NOMO-1 treated with dmso at 0.1 percent for 144 hours (cell line): ENCODE measurements around the gene MFAP4.
"Not testable (repeated sequence)": the region's sequence is repeated elsewhere in the genome, so short reads cannot be mapped to it uniquely, and the experiment has no call there.

Source experiments
- DNase-seq: peaks from one replicate; lab custom pipeline; 2025; ENCODE audit not compliant: unreplicated experiment; lab: John Stamatoyannopoulos, UW

Gene MFAP4

DNA sequence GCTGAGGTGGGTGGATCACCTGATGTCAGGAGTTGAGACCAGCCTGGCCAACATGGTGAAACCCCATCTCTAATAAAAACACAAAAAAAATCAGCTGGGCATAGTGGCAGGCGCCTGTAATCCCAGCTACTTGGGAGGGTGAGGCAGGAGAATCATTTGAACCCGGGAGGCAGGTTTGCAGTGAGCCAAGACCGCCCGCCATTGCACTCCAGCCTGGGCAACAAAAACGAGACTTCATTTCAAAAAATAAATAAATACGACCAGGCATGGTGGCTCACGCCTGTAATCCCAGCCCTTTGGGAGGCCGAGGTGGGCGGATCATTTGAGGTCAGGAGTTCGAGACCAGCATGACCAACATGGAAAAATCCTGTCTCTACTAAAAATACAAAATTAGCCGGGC, 33.6 kb downstream of the MFAP4 start:
- DNase-seq, result not testable (repeated sequence)

DNA sequence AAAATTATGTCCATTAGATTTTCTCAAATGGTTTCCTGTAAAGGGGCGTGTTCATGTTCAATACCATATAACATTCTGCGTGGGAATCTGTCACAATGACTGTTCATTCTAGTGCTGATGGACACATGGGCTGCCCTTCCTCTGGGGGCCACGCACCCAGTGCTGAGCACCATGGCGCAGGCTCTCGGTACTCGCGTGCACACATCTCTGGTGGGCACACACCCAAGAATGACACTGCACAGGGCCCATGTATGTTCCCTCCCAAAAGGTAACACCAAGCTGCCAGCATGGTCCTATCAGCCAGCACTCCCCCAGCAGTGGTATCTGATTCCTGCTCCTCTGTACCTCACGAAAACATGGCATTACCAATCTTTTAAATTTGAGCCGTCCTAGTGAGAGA, 38.2 kb downstream of the MFAP4 start:
- DNase-seq, result no peak

DNA sequence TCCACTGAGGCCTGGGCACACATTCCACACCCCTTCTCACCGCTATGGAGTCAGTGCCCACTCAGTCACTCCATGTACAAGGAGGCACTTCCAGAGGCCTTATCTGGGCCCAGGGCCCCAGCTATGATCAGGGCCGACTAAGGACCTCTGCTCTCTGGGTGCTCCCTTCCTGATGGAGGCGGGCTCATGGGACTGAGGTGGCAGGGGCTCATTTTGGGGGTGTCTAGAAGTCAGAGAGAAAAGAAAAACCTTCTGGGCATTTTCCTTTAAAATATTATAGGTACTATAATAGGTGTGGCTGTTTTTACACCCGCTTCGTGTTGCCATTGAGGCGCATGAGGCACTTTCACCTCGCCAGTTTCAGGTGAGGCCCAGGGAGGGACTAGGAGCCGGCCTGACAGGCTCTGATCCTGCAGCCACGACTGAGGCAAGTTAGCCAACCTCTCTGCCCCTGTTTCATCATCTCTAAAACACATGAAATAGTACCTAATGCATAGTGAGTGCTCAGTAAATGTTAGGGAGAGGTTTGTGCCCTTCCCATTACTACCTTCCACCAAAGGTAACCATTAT, 38.8 kb downstream of the MFAP4 start:
- DNase-seq, result no peak

DNA sequence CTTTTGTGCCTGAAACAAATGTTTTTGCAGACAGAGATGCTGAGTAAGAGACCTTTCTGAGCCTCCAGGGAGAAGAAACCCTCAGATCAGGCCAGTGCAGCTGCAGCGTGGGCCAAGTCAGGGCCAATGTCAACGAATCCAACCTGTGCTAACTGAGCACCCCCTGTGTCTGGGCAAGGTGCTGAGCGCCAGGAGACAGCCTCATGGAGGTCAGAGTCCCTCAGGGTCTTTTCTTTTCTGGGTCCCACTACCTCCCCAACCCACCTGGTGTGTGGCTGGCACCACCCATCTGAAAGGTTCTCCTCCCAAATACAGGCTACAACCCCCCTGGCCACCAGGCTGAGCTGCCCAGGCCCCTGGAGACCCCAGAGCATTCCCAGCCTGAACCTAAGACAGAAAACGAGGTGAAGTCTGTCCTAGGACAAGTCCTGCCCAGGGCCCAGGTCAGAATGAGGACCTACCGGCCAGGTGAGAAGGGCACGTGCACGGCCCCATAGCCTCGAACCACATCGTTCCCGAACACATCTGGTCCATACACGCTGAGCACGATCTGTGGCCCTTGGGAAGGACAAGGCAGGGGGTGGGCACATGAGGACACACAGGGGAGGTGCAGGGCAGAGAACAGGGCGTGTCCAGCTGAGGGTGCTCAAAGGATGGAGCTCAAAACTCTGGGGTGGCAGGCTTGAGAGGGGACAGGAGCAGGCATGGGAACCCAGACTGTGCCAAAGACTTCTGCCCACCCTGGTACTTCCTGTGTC, 39.5 kb downstream of the MFAP4 start:
- no peak for DNase-seq

DNA sequence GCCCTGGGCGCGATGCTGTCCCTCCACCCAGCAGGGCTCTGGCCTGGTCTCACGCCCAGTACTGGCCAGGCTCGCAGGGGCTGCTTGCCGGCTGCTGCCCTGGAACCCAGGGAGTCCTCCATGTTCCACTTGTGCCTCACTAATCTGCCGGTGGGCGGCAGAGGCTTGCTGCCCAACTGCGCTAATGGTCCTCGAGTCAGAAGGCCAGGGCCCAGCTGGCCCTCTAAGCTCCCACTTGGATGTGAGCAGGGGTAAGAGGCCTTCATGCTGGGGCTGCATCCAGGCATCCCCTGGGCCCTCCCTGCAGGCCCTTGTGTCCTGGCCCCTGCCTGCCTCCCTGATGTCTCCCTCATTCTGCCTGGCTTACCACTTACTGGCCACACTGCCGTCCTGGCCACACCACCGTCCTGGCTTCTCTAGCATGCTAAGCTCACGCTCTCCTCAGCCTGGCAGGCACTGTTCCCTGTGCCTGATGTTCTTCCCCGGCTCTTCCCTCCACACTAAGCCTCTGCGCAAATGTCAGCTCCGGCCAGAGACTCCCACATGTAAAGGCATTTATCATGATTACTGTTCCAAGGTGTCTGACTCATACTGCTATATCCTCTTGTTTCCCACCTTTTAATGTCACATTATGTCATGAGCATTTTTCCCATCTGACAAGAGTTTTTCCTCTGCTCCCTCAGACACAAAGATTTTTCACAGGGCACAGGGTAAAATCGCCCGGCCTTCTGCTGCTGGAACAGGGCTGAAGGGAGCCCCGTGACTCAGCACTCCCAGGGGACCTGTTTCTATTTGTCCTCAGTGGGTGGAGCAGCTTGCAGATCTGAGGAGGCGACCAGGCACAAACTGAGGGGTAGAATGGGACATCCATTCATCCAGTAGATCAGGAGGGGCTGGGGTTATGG, 40.4 kb downstream of the MFAP4 start:
- DNase-seq, result no peak

DNA sequence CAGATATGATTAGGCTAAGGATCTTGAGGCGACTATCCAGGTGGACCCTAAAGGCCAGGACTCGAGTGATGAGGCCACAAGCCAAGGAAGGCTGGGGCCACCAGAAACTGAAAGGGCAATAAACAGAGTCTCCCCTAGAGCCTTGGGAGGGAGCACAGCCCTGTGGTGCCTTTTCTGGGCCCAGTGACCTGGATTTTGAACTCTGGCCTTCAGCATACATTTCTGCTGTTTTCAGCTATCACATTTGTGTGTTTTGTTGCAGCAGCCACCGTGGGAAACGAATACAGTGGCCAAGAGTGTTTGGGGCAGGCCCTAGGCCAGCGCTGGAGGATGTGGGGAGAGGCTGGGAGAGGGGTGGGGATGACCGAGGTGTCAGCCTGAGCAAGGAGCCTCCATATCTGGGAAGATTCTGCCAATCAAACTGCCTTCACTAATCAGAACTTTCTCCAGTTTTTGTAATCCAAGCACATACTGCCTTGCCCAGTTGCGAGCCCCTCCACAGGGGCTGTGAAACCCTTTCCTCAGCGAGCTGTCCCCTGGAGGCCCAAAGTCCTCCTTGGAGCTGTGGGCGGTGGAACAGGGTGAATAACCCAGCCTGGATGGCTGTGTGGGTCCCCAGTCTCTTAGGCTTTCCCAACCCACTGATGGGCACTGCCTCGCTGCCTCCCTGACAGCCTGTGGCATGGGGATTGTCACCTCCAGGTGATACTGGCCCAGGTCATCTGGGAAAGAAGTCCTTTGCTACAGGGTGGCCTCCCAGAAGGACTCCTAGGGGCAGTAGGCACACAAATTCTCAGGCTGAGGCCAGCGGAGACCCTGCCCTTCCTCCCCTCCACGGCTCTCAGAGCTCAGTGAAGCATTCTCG, 41.3 kb downstream of the MFAP4 start:
- DNase-seq, result no peak

DNA sequence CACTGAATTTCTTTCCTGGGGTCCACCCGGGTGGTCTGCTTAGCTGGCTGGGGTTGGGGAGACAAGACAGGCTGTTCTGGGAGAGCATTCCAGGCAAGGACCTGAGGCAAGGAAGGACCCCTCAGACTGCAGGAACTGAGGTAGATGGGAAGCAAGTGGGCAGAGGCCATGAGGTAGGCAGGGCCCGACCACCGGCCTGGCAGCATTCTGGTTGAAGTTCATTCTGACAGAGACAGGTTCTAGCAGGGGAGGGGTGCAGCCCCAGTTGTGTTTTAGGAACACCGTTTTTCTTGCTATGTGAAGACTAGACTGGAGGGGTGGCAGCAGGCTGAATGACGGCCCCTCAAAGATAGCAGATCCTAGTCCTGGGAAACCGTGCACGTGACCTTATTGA, 41.9 kb downstream of the MFAP4 start:
- DNase-seq, result no peak

DNA sequence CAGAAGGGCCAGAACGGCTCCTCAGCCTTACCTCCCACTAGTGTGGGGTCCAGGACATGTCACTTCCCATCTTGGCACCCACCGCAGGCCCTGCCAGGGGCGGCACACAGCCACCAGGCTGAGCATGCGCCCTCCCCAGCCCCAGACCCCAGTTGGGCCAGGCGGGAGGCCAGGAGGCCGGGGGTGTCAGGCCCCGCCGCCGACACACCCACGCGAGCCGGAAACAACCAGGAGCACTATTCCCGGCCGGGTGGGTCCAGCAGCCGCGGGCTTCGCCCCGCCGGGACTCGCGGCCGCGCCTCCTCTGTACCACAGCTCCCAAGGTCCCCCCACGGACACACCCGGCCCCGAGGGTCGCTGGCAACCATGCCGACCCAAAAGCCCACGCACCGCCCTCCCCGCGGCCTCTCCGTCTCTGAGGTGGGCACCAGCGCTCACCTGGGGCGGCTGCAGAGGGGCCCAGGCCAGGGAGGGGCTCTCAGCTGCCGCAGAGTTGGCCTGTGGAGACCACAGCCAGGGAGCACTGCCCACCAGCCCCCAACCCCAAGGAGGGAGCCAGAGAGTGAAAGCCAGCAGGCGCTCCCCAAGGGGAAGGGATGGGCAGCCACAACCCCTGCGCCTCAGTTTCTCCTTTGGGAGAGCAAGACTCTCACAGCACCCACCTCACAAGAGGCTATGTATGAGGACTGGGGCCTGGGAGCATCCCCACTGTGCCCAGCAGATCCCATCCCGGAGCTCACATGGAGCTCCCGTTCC, 42.5 kb downstream of the MFAP4 start:
- DNase-seq, result no peak

DNA sequence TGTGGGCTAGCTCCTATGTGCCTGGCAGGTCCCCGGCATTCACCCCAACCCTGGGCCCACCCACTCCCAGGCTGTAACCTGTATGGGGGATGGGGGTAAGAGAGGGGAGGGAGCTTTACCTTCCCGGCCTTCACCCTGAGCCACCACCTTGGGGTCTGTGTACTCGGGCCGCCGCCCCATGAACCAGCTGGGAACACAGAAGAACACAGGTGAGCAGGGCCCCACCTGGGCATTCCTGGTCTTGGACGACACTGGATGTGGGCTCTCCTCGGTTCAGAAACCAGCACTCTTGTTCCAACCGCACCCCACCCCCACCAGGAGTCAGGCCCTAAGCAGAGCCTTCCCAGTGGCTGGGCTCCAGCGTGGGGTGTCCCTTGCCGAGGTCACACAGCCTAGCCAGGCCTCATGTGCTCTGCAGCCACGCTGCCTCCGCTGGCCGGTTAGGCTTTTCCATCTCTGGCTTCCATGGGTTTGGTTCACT, 43.3 kb downstream of the MFAP4 start:
- DNase-seq, result no peak

DNA sequence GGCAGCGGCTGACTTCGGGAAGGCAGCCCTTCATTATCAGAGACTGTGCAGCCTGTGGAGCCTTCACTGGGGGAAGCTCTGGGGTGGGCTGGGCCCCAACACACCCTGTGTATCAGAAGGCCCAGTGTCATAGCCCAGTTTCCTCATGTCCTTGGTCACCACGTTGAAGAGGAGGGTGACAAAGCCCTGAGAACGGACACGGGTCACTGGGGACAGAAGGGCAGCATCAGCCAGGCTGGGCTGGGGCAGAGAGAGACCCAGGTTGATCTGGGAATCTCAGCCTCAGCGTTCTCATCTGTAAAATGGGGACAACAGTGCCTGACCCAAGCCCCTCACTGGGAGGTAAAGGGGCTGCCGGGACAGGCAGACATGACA, 43.7 kb downstream of the MFAP4 start:
- DNase-seq, result no peak

DNA sequence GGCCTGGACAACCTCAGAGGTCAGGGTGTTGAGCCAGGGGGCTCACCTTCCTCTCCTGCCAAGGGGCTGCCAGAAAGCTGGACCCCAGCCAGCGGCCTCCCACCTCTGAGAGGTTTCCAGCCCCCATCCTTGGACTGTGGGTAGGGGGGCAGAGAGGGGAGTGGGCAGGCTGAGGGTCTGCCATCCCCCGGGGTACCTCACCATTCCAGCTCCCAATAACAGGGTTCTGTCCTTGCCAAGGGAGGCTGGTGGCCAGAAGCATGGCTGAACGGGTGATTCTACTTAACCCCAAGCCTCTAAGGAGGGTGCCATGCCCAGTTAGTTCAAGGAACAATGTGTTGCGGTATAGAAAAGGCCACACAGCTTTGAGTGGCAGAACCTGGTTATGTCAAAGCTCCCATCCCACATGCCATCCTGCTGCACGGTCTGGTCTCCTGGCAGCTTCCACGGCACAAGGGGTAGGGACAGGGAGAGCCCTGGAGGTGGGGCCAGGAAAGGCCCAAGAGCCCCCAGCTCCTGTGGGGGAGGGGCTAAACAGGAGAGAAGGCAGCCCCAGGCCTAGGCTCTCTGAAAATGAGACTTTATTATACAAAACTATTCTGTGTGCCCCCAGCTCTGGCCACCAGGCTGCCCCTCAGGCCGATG, 44.3 kb downstream of the MFAP4 start:
- DNase-seq, result no peak

DNA sequence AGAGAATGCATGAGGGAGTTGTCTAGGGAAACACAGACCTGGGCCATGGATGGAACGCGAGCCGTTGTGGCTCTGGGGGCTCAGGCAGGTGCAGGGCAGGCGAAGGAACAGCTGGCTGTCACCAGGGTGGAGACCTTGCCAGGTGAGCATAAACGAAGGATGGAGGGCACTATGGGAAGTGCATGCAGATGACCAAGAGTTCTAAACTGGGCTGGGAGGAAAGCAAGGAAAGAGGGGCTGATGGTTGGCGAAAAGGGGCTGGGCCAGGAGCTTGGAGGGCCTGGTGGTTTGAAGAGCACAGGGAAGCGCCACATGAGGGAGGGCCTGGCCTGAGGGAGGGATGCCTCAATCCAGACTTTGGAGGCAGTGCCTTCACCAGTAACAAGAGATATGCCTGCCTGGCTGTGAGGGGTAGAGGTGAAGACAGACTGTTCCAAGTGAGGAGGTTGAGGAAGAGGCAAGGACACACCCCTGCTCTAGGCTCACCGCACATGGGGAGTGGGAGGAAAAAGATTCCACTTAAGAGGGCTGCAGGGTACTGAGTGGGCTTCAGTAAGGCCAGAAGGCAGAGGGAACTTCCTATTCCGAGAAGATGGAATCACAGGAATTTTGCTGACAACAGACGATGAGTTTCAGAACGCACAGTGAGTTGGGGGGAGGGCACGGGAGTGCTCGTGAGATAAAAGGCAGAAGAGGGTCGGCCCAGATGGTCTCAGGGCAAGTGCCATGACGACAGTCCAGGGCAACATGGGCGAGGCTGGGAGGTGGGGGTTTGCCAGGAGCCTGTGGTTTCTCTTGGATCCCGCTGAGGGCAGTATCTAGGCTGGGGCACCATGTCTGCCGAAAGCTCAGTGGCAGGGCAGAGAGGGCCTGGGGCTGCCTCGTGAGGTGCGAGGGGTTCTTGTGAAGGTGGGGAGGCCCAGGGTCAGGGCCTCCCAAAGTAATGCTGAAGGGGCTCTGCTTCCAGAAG, 45.1 kb downstream of the MFAP4 start:
- DNase-seq, result no peak

DNA sequence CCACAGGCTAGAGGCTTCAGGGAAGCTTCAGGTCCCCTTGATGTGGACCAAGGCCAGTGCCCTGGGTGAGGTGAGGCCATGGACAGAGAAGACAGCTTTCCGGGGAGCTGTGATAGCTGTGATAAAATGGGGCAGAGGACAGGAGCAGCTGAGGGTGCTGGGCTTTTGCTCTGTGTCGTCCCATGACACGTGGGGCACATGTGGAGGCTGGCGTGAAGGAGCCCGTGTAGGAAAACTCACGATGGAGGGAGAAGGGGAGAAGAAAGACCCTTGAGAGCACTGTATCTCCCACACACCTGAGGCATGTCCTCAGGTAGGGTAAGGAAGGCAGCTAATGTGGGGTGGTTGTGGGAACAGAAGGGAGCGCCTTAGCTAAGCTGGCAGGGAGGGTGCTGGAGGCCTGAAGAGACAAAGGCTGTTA, 45.8 kb downstream of the MFAP4 start:
- no peak for DNase-seq

DNA sequence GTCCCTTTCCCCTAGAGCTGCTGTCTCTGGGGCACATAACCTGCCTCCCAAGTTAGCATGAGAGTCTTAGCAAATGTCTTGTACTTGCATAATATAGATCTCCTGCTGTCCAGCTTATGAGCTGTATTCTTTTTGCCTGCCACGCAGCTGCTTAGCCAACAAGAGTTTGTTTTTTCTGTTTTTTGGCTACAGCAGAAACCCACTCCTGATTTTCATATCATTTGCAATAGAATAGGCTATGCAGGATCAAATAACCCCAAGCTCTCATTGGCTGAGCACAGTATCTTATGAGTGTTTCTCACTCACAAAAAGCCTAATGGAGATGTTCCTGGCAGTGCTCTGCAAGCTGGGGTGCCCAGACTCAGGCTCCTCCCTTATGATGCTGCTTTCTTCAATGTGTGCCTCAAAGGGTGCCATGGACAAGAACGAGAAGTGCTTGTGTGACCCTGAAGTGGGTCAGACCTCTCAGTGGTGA, 47.6 kb downstream of the MFAP4 start:
- DNase-seq, result no peak

DNA sequence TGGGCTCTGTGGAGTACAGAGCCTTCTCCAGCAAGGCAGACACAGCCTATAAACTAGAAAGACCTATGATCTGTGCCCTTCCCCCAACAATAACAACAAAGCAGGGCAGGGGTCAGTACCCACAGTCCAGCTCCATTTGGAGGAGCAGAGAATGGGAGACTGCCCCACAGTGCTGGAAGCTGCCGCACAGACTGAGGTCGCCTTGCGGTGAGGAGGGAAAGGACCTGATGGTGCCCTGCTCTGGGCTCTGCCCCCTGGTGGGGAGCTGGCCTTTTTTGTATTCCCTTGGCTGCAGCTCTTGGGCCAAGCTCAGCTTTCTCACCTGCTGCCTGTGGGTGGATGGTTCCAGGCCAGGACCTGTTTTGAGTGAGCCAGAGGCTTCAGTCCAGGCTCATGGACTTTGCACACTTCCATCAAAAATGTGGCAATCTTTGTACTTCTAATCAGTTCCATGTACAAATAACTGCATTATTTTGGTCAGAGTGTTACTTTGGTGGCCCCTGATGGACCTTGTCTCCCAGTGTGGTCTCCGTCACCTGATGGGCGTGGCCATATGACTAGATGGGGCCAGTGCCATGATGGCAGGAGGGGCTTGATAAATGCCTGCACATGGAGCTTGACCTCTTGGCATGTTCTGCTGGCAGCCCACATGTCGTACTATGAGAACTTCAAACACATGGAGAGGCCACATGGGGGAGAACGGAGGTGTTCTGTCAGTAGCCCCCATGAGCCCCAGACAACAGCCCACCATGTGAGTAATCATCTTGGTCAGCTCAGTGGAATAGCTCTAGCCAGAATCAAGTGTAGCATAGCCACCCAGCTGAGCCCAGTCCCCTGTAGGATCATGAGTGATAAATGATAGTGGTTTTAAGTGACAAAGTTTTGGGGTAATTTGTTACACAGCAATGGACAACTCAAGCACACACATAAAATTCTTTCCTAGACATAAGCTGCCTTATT, 48.7 kb downstream of the MFAP4 start:
- peak; percentile 6 for DNase-seq

DNA sequence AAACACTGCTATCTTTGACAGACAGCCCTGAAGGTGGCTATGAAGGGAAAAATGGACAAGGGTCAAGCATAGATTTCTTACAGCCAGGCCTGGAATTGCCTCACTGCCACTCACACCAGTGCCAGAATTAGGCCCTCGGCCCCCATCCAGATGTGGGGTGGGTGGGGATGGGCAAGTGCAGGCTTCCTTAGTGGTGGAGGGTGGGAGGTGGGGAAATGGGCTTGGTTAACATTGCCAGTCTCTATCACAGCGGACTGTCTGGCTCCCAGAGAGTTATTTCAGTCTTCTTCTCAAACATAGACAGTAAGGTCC, 49.3 kb downstream of the MFAP4 start:
- DNase-seq, result no peak

DNA sequence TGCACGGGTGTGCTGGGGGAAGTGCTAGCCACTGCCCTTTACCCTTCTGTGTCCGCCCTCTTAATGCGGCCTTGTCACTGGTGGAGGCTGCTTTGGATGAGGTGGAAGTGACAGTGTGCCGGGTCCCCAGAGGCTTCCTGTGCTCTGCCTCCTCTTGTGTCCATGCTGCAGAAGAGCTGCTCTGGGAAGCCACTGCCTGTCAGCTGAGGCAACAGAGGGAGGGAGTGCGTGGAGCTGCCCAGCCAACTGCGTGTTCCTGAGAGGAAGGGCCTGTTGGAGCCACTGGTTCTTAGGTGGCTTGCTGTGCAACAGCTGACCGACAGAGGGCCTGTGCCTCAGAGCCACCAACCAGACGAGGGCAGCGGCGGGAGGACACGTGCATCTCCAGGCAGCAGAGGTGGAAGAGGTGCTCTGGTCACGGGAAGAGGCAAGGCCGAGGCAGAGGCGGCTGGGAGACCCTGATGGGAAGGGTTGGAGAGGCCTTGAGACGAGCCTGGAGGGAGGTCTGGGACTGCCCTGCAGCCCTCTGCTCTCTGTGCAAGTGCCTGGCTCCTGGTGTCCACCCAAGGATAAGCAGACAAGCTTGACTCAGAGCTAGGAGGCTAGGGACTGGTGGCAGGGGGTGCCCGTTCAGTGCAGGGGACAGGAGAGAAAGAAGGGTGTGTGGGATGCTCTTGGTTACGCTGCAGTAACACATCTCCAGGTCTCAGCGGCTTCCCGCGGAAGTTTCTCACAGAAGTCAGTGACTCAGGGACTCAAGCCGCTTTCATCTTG, 49.9 kb downstream of the MFAP4 start:
- DNase-seq, result no peak
